GM12865 (cell line): ENCODE data around the gene UGT1A7.

Experiments used
- DNase-seq: peaks from one replicate; pipeline ENCODE4 v3.0.0; 2010; ENCODE audit warnings: low read depth
- H3K4me3 ChIP-seq: 2 replicates; pipeline ENCODE4 v1.5.1; 2011; ENCODE audit warnings: mild to moderate bottlenecking, low read depth, low read length, control low read depth
- TF ChIP-seq, protein P1 (sequence below): IDR thresholded peaks from 2 replicates; pipeline ENCODE4 v1.5.1; 2011; ENCODE audit warnings: low read length, control low read depth, low read depth, inconsistent platforms; ENCODE audit not compliant: insufficient read depth; ENCODE audit errors: missing control alignments

UGT1A7 gene

DNA sequence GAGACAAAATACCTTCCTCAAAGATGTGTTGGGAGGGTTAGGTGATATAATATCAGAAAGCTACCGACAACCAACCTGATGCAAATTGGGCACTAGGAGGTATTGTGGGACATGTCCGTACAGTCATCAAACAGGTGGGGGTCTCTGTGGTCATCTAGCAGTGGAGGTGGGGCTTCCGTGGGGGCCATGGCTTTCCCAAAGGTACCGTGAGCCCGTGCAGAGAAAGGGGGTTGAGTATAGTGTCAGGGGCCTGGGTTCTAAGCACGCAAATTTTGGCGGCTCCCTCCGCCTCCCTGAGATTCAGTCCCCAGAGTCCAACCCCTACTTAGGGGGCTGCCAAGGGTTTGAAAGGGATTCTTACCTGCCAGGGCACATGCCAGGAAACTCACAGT lies 140.0 kb downstream of the UGT1A7 start:
- DNase-seq, result no peak
- H3K4me3 ChIP-seq, result no peak overlapping the region
- TF ChIP-seq, protein P1, sequence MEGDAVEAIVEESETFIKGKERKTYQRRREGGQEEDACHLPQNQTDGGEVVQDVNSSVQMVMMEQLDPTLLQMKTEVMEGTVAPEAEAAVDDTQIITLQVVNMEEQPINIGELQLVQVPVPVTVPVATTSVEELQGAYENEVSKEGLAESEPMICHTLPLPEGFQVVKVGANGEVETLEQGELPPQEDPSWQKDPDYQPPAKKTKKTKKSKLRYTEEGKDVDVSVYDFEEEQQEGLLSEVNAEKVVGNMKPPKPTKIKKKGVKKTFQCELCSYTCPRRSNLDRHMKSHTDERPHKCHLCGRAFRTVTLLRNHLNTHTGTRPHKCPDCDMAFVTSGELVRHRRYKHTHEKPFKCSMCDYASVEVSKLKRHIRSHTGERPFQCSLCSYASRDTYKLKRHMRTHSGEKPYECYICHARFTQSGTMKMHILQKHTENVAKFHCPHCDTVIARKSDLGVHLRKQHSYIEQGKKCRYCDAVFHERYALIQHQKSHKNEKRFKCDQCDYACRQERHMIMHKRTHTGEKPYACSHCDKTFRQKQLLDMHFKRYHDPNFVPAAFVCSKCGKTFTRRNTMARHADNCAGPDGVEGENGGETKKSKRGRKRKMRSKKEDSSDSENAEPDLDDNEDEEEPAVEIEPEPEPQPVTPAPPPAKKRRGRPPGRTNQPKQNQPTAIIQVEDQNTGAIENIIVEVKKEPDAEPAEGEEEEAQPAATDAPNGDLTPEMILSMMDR, result no peak

DNA sequence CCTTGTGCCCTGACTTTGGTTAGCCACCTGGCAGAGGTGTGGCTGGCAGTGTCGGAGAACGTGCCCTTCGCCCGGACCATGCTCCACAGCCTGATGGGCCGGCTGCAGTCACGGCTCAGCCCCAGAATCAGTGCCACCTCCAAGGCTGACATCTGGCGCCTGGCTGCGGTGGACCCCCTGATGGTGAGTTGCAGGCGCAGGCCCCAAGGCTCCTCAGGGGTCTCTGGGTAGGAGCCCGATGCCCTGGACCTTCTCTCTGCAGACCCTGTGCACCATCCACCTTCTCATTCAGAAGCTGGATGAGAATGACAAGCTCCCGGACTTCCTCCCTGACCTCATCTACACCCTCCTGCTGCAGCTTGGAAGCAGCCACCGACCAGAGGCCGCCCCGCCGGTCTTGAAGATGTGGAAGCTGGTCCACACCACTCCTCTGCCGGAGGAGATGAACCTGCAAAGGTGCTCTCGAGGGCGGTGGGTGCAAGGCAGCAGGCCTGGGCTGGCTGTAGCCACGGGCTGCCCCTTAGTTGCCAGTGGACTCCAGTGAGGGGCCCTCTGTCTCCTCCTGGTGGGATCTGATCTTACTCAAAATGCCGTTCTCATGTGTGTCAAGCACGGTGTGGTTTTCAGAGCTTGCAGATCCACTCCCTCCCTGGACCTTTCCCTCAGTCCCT lies 140.5 kb downstream of the UGT1A7 start:
- TF ChIP-seq, protein P1, result no peak
- no peak for DNase-seq

More for the DNA sequence above, 140.5 kb downstream of the UGT1A7 start:
- H3K4me3 ChIP-seq, result no peak overlapping the region
